Endodermal cell (in vitro differentiated cells): ENCODE results near the gene ROBO1. TPM values are rescaled to one million over a fixed set of nuclear protein-coding genes. Genes with fewer than 3 reads are reported as not detected.

Source experiments
- DNase-seq: peaks from one replicate; pipeline ENCODE4 v3.0.0-alpha.2; 2017
- H3K27ac ChIP-seq: 2 replicates; pipeline ENCODE4 v1.5.1; 2013; ENCODE audit warnings: mild to moderate bottlenecking, low read depth, low read length, moderate library complexity
- H3K27me3 ChIP-seq: 2 replicates; pipeline ENCODE4 v1.6.1; 2013; ENCODE audit warnings: mild to moderate bottlenecking, low read length, moderate library complexity; ENCODE audit not compliant: insufficient read depth, control insufficient read depth, poor library complexity, severe bottlenecking
- H3K36me3 ChIP-seq: 2 replicates; pipeline ENCODE4 v1.7.0; 2013; ENCODE audit warnings: mild to moderate bottlenecking, low read length, moderate library complexity; ENCODE audit not compliant: control insufficient read depth, insufficient read depth
- H3K4me1 ChIP-seq: one replicate; pipeline ENCODE4 v1.7.0; 2013; ENCODE audit warnings: low read length; ENCODE audit not compliant: control insufficient read depth, insufficient read depth
- H3K4me3 ChIP-seq: 2 replicates; pipeline ENCODE4 v1.5.1; 2013; ENCODE audit warnings: mild to moderate bottlenecking, low read length, moderate library complexity
- H3K9ac ChIP-seq: 2 replicates; pipeline ENCODE4 v1.6.1; 2013; ENCODE audit warnings: mild to moderate bottlenecking, low read length, moderate library complexity; ENCODE audit not compliant: poor library complexity, severe bottlenecking; ENCODE audit errors: extremely low read depth
- H3K9me3 ChIP-seq: 2 replicates; pipeline ENCODE4 v1.6.1; 2013; ENCODE audit warnings: mild to moderate bottlenecking, low read length, moderate library complexity; ENCODE audit not compliant: control insufficient read depth
- H3K27ac Mint-ChIP-seq: 2 replicates; pipeline ENCODE4 v1.8.0; 2020; ENCODE audit warnings: mixed read lengths
- H3K27me3 Mint-ChIP-seq: 2 replicates; pipeline ENCODE4 v1.8.0; 2021; ENCODE audit warnings: mild to moderate bottlenecking, mixed read lengths; ENCODE audit not compliant: insufficient read depth
- H3K36me3 Mint-ChIP-seq: 2 replicates; pipeline ENCODE4 v1.8.0; 2020; ENCODE audit warnings: low read depth, mixed read lengths
- H3K4me1 Mint-ChIP-seq: 2 replicates; pipeline ENCODE4 v1.8.0; 2020; ENCODE audit warnings: mixed read lengths
- H3K4me3 Mint-ChIP-seq: 2 replicates; pipeline ENCODE4 v1.8.0; 2020; ENCODE audit warnings: mild to moderate bottlenecking, moderate library complexity, mixed read lengths
- H3K9me3 Mint-ChIP-seq: 2 replicates; pipeline ENCODE4 v1.8.0; 2020; ENCODE audit warnings: mild to moderate bottlenecking, mixed read lengths
- WGBS, 2 experiments: methylation state at CpG; one replicate each; pipeline versions ENCODE4 v1.1.5 to v1.1.7; 2013; ENCODE audit warnings: missing lambda C conversion rate in 2 of 2, mixed read lengths in 1 of 2; ENCODE audit not compliant: insufficient coverage in 1 of 2, insufficient read length in 1 of 2; 5-methylcytosine and 5-hydroxymethylcytosine counted together
- total RNA-seq, 2 donors: library from RNA; stranded (reverse); fragmentation: NEBNext Ultra II Directional in 1 of 2; extraction: Animal tissue kit (Norgen Biotek cat#: 25700) in 1 of 2; gene quantifications; 2 replicates in 1 of 2; 3 replicates in 1 of 2; pipeline ENCODE4 v1.2.1, GENCODE V29; 2021
- TF ChIP-seq, protein P1 (sequence below): fragments of 200-600 bp; sonication (generic); conservative IDR thresholded peaks from 2 replicates; pipeline ENCODE4 v1.5.0; 2021; ENCODE audit warnings: antibody characterized with exemption, mild to moderate bottlenecking

ROBO1 gene
- total RNA-seq, 2 donors from 2014 or later, result 74.8 to 75.9 TPM

DNA sequence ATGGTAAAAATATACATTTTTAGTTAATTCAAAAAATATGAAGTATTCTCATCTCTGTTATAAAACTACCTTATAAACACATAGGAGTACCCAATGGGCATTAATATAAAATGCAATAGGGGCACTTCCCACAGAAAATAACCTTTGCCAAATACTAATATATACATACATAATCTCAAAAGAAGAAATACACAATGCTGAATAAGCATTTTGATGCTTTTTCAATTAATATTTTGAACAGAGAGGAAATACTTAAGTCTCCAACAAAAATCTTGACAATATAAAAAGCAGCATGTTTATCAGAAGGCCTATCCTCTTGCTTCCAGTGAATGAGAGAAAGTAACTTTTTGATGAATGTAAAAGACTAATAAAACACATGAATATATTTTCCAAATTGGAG is 110.7 kb downstream of the ROBO1 start:
- Histone ChIP-seq H3K27ac (no peak overlapping the region), H3K9ac (no peak overlapping the region), H3K4me3 (no peak overlapping the region), H3K9me3 (no peaks in the 10 kb centered on the region), H3K27me3 (no peaks in the 10 kb centered on the region), H3K36me3 (no peaks in the 10 kb centered on the region), H3K4me1 (no peaks in the 10 kb centered on the region)
- DNase-seq, result no peak
- H3K27me3 Mint-ChIP-seq, result no peaks in the 10 kb centered on the region
- no peaks in the 10 kb centered on the region for H3K9me3 Mint-ChIP-seq
- TF ChIP-seq, protein P1, sequence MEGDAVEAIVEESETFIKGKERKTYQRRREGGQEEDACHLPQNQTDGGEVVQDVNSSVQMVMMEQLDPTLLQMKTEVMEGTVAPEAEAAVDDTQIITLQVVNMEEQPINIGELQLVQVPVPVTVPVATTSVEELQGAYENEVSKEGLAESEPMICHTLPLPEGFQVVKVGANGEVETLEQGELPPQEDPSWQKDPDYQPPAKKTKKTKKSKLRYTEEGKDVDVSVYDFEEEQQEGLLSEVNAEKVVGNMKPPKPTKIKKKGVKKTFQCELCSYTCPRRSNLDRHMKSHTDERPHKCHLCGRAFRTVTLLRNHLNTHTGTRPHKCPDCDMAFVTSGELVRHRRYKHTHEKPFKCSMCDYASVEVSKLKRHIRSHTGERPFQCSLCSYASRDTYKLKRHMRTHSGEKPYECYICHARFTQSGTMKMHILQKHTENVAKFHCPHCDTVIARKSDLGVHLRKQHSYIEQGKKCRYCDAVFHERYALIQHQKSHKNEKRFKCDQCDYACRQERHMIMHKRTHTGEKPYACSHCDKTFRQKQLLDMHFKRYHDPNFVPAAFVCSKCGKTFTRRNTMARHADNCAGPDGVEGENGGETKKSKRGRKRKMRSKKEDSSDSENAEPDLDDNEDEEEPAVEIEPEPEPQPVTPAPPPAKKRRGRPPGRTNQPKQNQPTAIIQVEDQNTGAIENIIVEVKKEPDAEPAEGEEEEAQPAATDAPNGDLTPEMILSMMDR, result no peak
- no peaks in the 10 kb centered on the region for H3K4me1 Mint-ChIP-seq
- H3K4me3 Mint-ChIP-seq, result no peak overlapping the region
- no peaks in the 10 kb centered on the region for H3K36me3 Mint-ChIP-seq
- H3K27ac Mint-ChIP-seq, result no peak overlapping the region

DNA sequence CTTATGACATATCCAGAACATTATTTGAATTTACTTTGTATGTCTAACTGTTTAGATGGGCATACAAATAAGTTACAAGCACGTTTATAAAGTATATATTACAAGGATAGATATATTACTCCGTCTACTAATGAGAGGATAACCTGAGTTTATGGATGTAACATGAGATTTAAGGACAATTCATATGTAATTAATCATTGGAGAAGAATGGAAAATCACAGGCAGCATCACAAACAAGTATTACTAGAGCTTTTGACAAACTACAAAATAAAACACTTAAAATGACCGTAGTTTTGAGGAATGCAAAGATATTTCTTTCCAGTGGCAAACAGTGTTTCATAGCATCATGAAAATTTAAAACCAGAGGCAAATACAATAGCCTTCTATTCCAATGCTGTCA is 113.8 kb downstream of the ROBO1 start:
- WGBS, 2 experiments, result 100% methylated on average over 1 to 2 of the region's 3 CpGs
- H3K4me1 Mint-ChIP-seq, result no peaks in the 10 kb centered on the region

DNA sequence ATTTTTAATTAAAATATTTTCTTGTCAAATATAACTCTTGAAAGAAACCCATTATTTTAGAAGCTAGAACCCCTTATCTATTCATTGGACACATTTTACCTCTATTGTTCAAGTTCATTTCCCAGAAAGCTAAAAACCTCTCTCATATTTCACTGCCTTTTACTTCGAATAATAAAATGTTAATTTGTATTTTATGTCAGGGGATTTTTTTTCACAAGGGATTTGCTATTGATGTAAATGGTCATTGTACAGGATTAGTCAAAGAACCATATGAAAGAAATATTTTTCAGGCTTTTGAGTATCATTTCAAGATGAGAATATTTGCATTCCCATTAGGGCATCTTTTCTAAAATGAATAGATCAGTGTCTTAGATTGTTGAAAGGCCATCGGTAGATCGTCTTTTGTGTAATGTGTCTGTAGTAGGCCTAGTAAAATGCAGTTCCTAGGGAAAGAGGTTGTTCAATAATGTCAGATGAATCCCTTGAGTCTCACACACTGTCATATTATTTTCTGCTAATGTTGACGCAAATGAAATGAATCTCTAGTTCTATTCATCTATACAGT is 114.5 kb downstream of the ROBO1 start:
- 85 to 100% methylated on average over 2 to 3 of the region's 4 CpGs for WGBS, 2 experiments
- H3K4me1 Mint-ChIP-seq, result no peaks in the 10 kb centered on the region
- no peaks in the 10 kb centered on the region for H3K27me3 Mint-ChIP-seq

More for the DNA sequence above, 113.8 kb downstream of the ROBO1 start:
- Mint-ChIP-seq H3K36me3 (no peaks in the 10 kb centered on the region), H3K9me3 (no peaks in the 10 kb centered on the region), H3K27me3 (no peaks in the 10 kb centered on the region), H3K4me3 (no peak overlapping the region), H3K27ac (no peak overlapping the region)
- H3K9ac ChIP-seq, result no peak overlapping the region
- H3K9me3 ChIP-seq, result no peaks in the 10 kb centered on the region
- no peaks in the 10 kb centered on the region for H3K4me1 ChIP-seq
- no peaks in the 10 kb centered on the region for H3K36me3 ChIP-seq
- TF ChIP-seq, protein P1, result no peak
- H3K4me3 ChIP-seq, result no peak overlapping the region
- DNase-seq, result no peak
- H3K27ac ChIP-seq, result no peak overlapping the region
- no peaks in the 10 kb centered on the region for H3K27me3 ChIP-seq

More for the DNA sequence above, 114.5 kb downstream of the ROBO1 start:
- Histone ChIP-seq H3K4me3 (no peak overlapping the region), H3K36me3 (no peaks in the 10 kb centered on the region), H3K4me1 (no peaks in the 10 kb centered on the region), H3K27ac (no peak overlapping the region), H3K9me3 (no peaks in the 10 kb centered on the region), H3K9ac (no peak overlapping the region), H3K27me3 (no peaks in the 10 kb centered on the region)
- no peak for DNase-seq
- H3K4me3 Mint-ChIP-seq, result no peak overlapping the region
- H3K27ac Mint-ChIP-seq, result no peak overlapping the region
- H3K9me3 Mint-ChIP-seq, result no peaks in the 10 kb centered on the region
- TF ChIP-seq, protein P1, result no peak
- no peaks in the 10 kb centered on the region for H3K36me3 Mint-ChIP-seq
